Activated B cell treated with CpG ODN at 0.5 μM for 24 hours (primary cell): ENCODE data around the gene LACTB. TPM values are rescaled to one million over a fixed set of nuclear protein-coding genes. Genes with fewer than 3 reads are reported as not detected.

Experiments
- ATAC-seq: fragments of 200-7000 bp; cut with Tn5 transposase; one replicate; pipeline ENCODE4 v1.10.0; 2021; ENCODE audit warnings: low read depth, mild to moderate bottlenecking, moderate library complexity
- CTCF ChIA-PET: fragments of 350-600 bp; sonication (Branson Sonifier 250); formaldehyde crosslinking; loops from one replicate; lab custom pipeline; 2021; ENCODE audit warnings: antibody characterized with exemption; lab: Charles Lee
- POLR2A ChIA-PET: fragments of 350-600 bp; sonication (Branson Sonifier 250); formaldehyde crosslinking; loops from one replicate; lab custom pipeline; 2021; ENCODE audit warnings: antibody characterized with exemption; lab: Charles Lee
- DNase-seq: peaks from one replicate; pipeline ENCODE4 v3.0.0; 2022
- H3K27ac Mint-ChIP-seq: one replicate; pipeline ENCODE4 v1.8.0; 2020; ENCODE audit warnings: mixed read lengths
- H3K27me3 Mint-ChIP-seq: one replicate; pipeline ENCODE4 v1.8.0; 2021; ENCODE audit warnings: mixed read lengths
- H3K36me3 Mint-ChIP-seq: one replicate; pipeline ENCODE4 v1.8.0; 2021; ENCODE audit warnings: low read depth, mixed read lengths
- H3K4me1 Mint-ChIP-seq: one replicate; pipeline ENCODE4 v1.8.0; 2021; ENCODE audit warnings: mixed read lengths
- H3K4me3 Mint-ChIP-seq: one replicate; pipeline ENCODE4 v1.8.0; 2020; ENCODE audit warnings: mild to moderate bottlenecking, mixed read lengths
- H3K9me3 Mint-ChIP-seq: one replicate; pipeline ENCODE4 v1.8.0; 2020; ENCODE audit warnings: mixed read lengths
- CTCF ChIP-seq: fragments of 200-600 bp; IDR thresholded peaks from one replicate; pipeline ENCODE4 v1.8.0; 2022; ENCODE audit warnings: antibody characterized with exemption, mild to moderate bottlenecking
- intact Hi-C: fragments of 100-400 bp; cut with micrococcal nuclease; formaldehyde crosslinking; loops from one replicate; pipeline ENCODE4 v1.15.1; 2024
- total RNA-seq: library from RNA; stranded (reverse); gene quantifications from 2 replicates; pipeline ENCODE4 v1.2.3, GENCODE V29; 2022

The LACTB gene
- total RNA-seq, 1 donor from 2014 or later = 28.1 TPM

GRCh38 chr15:63156086-63156710, 34.5 kb downstream of the LACTB start:
- Mint-ChIP-seq H3K9me3 (no peaks in the 10 kb centered on the region), H3K4me1 (peaks cover 22% of the 10 kb centered on the region), H3K36me3 (peaks cover 32% of the 10 kb centered on the region), H3K27me3 (no peaks in the 10 kb centered on the region), H3K27ac (peak overlapping the region; percentile 97), H3K4me3 (peak overlapping the region; percentile 98)
- no peak for TF ChIP-seq CTCF
- ChIA-PET CTCF (interaction anchor here (1.1 to 1.4 kb wide), 3 partner anchors 35 to 55 kb away, joined by 3 read pairs; no protein-coding TSS in a partner anchor), POLR2A (interaction anchor here (1.3 to 3.1 kb wide), 11 partner anchors 20 to 348 kb away, joined by 3 to 32 read pairs (median 6); partner anchors contain the start of genes APH1B, LACTB and USP3)
- no peak for DNase-seq
- intact Hi-C loops = loop anchor here (5.0 kb wide), 2 partner anchors 71 to 246 kb away; no protein-coding TSS in a partner anchor
- ATAC-seq = no peak

- DNase-seq (no peak), ATAC-seq (no peak)
- peak overlapping the region; percentile 97 for H3K27ac Mint-ChIP-seq
- H3K4me3 Mint-ChIP-seq = peak overlapping the region; percentile 98
- POLR2A ChIA-PET = interaction anchor here (0.5 to 3.1 kb wide), 21 partner anchors 9 to 909 kb away, joined by 3 to 32 read pairs (median 4); partner anchors contain the start of genes APH1B, LACTB, RAB8B and USP3
- no peaks in the 10 kb centered on the region for H3K9me3 Mint-ChIP-seq
- peaks cover 22% of the 10 kb centered on the region for H3K4me1 Mint-ChIP-seq
- no peaks in the 10 kb centered on the region for H3K27me3 Mint-ChIP-seq
- H3K36me3 Mint-ChIP-seq = peaks cover 28% of the 10 kb centered on the region
- intact Hi-C loops = loop anchor here (1.0 to 5.0 kb wide), 7 partner anchors 33 to 246 kb away; partner anchors contain the start of genes APH1B and RAB8B
- no peak for TF ChIP-seq CTCF
- CTCF ChIA-PET = interaction anchor here (0.9 to 1.4 kb wide), 6 partner anchors 10 to 121 kb away, joined by 3 to 5 read pairs (median 3); no protein-coding TSS in a partner anchor
Observed at GRCh38 chr15:63156755-63157117, 35.1 kb downstream of the LACTB start.

GRCh38 chr15:63157118-63157843, 35.6 kb downstream of the LACTB start, which contains the start of gene RPS27L:
TSS of gene RPS27L (minus strand) at chr15:63157477. CDS start at chr15:63157405, 72 bp downstream.
- Mint-ChIP-seq H3K4me1 (peaks cover 27% of the 10 kb centered on the region), H3K4me3 (peak within 1 kb of the TSS; percentile 98), H3K36me3 (peaks cover 27% of the 10 kb centered on the region), H3K9me3 (no peaks in the 10 kb centered on the region), H3K27me3 (no peaks in the 10 kb centered on the region), H3K27ac (peak within 1 kb of the TSS; percentile 97)
- DNase-seq (peak; percentile 81), ATAC-seq (peak; percentile 95)
- ChIA-PET POLR2A (interaction anchor here (0.5 to 3.1 kb wide), 23 partner anchors 9 to 909 kb away, joined by 3 to 32 read pairs (median 4); partner anchors contain the start of genes APH1B, LACTB, RAB8B and USP3), CTCF (interaction anchor here (0.9 to 1.4 kb wide), 6 partner anchors 9 to 121 kb away, joined by 3 to 5 read pairs (median 3); no protein-coding TSS in a partner anchor)
- no peak for TF ChIP-seq CTCF
- intact Hi-C loops = loop anchor here (1.0 to 5.0 kb wide), 7 partner anchors 32 to 245 kb away; partner anchors contain the start of genes APH1B and RAB8B

- no peak for TF ChIP-seq CTCF
- CTCF ChIA-PET = interaction anchor here (0.9 to 1.4 kb wide), 5 partner anchors 9 to 120 kb away, joined by 3 to 5 read pairs (median 3); no protein-coding TSS in a partner anchor
- peak overlapping the region; percentile 88 for H3K4me3 Mint-ChIP-seq
- no peaks in the 10 kb centered on the region for H3K9me3 Mint-ChIP-seq
- H3K27ac Mint-ChIP-seq = peak overlapping the region; percentile 89
- H3K4me1 Mint-ChIP-seq = peaks cover 34% of the 10 kb centered on the region
- no peaks in the 10 kb centered on the region for H3K27me3 Mint-ChIP-seq
- intact Hi-C loops = loop anchor here (1.0 to 5.0 kb wide), 7 partner anchors 31 to 244 kb away; partner anchors contain the start of genes APH1B and RAB8B
- peaks cover 21% of the 10 kb centered on the region for H3K36me3 Mint-ChIP-seq
- DNase-seq (no peak), ATAC-seq (peak; percentile 22)
- POLR2A ChIA-PET = interaction anchor here (0.6 to 3.1 kb wide), 19 partner anchors 8 to 347 kb away, joined by 3 to 32 read pairs (median 4); partner anchors contain the start of genes APH1B, LACTB, RAB8B and USP3
Observed at GRCh38 chr15:63157891-63158431, 36.3 kb downstream of the LACTB start.
